ENCODE data around the gene TEX26. TPM values are rescaled to one million over a fixed set of nuclear protein-coding genes. Genes with fewer than 3 reads are reported as not detected.

The TEX26 gene
- total RNA-seq, 3 donors from 2014 or later (not counting 1 experiment from before 2014, with no cell fraction given): not detected

DNA sequence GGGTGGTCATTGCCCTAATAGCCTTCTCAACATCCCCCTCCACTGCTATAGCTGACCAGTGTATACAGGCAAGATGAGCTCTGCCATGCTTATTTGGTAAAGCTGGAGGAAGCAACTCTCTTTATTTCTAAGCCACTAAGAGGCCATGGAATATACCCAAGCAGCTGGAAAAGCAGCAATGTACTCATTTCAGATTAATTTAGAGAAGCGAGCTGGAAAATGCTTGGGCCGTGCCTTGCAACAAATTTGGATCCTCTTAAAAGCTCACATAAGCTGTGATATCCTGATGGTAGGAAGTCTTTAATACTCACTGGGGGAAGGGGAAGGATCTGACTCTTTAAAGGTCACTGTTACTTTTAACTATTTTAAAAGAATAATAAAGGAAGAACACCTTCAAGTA, 77.8 kb downstream of the TEX26 start:
- no peak for TF ChIP-seq CTCF (IDR thresholded peaks at IDR 0.05)
- DNase-seq: no peak
- no peak overlapping the region for H3K27ac ChIP-seq (ENCODE audit: low read length)
- Mint-ChIP-seq H3K27ac (no peak overlapping the region), H3K4me3 (no peak overlapping the region), H3K9me3 (no peaks in the 10 kb centered on the region), H3K27me3 (ENCODE audit: low read depth in 2 of 2) (peaks cover 27 to 46% of the 10 kb centered on the region in 2 donors), H3K36me3 (no peaks in the 10 kb centered on the region), H3K4me1 (no peaks in the 10 kb centered on the region)
- 89% methylated on average over 2 of the region's 2 CpGs for WGBS (ENCODE audit: insufficient coverage)
- no peaks in the 10 kb centered on the region for H3K9me3 ChIP-seq (ENCODE audit: control insufficient read depth, insufficient read depth, low read length)
- no peaks in the 10 kb centered on the region for H3K36me3 ChIP-seq (ENCODE audit: control insufficient read depth, insufficient read depth, low read length)
- intact Hi-C loops (cut with micrococcal nuclease): no loop called here
- H3K4me3 ChIP-seq (ENCODE audit: low read length): no peak overlapping the region
- no peaks in the 10 kb centered on the region for H3K4me1 ChIP-seq (ENCODE audit: control insufficient read depth, insufficient read depth, low read length)
- no peak for ATAC-seq
- H3K27me3 ChIP-seq (ENCODE audit: control insufficient read depth, insufficient read depth, low read length): no peaks in the 10 kb centered on the region

- no peak for ATAC-seq
- WGBS (ENCODE audit: insufficient coverage): 63% methylated on average over 4 of the region's 5 CpGs
- Histone ChIP-seq H3K9me3 (ENCODE audit: control insufficient read depth, insufficient read depth, low read length) (no peaks in the 10 kb centered on the region), H3K27ac (ENCODE audit: low read length) (no peak overlapping the region), H3K27me3 (ENCODE audit: control insufficient read depth, insufficient read depth, low read length) (no peaks in the 10 kb centered on the region), H3K4me1 (ENCODE audit: control insufficient read depth, insufficient read depth, low read length) (no peaks in the 10 kb centered on the region), H3K4me3 (ENCODE audit: low read length) (no peak overlapping the region), H3K36me3 (ENCODE audit: control insufficient read depth, insufficient read depth, low read length) (no peaks in the 10 kb centered on the region)
- H3K9me3 Mint-ChIP-seq: no peaks in the 10 kb centered on the region
- H3K27me3 Mint-ChIP-seq (ENCODE audit: low read depth in 2 of 2): peaks cover 20 to 36% of the 10 kb centered on the region in 2 donors
- TF ChIP-seq CTCF (IDR thresholded peaks at IDR 0.05): no peak
- H3K4me3 Mint-ChIP-seq: no peak overlapping the region
- no peak for DNase-seq
- intact Hi-C loops (cut with micrococcal nuclease): no loop called here
- H3K4me1 Mint-ChIP-seq: no peaks in the 10 kb centered on the region
- no peaks in the 10 kb centered on the region for H3K36me3 Mint-ChIP-seq
- no peak overlapping the region for H3K27ac Mint-ChIP-seq
Observed at GRCh38 chr13:31011193-31011860, 78.9 kb downstream of the TEX26 start.

DNA sequence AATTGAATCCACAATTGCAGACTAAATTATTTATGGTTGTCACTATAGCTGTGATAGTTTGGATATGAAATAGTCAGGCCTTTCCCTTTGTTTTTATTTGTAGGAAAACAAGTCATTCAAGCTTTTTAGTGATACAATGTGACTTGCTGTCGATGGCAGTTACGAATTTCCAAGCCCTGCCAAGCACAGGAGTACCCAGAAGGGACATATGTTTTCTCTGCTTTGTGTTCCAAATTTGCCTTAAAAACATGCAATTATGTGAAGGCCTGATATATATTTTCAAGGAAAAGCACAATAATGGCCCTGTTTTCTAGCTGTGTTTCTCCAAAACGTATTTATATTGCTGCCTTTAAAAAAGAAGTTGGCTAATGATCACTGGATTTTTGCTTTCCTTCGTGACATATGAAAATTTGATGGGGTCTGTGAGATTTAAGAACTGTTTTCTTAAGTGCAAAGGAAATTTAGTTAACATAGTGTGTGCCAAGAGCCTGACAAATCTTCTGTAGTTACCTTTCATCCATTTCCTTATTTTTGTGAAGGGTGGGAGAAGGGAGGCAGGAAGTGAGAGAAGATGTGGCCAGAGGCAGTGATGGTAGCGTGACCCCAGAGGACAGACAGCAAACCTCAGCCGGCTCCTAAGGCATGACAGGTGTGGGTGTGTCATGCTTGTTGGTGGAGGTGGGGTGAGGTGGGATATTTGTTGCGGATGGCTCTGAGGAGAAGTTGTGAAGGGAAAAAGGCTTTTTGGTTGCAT, 79.6 kb downstream of the TEX26 start:
- H3K27me3 ChIP-seq (ENCODE audit: control insufficient read depth, insufficient read depth, low read length): no peaks in the 10 kb centered on the region
- ATAC-seq: no peak

More for the DNA sequence above, 79.6 kb downstream of the TEX26 start:
- no peak overlapping the region for H3K4me3 ChIP-seq (ENCODE audit: low read length)
- Mint-ChIP-seq H3K4me1 (no peaks in the 10 kb centered on the region), H3K27me3 (ENCODE audit: low read depth in 2 of 2) (peaks cover 22 to 40% of the 10 kb centered on the region in 2 donors), H3K4me3 (no peak overlapping the region), H3K36me3 (no peaks in the 10 kb centered on the region), H3K9me3 (no peaks in the 10 kb centered on the region), H3K27ac (no peak overlapping the region)
- intact Hi-C loops (cut with micrococcal nuclease): no loop called here
- H3K9me3 ChIP-seq (ENCODE audit: control insufficient read depth, insufficient read depth, low read length): no peaks in the 10 kb centered on the region
- DNase-seq: no peak
- TF ChIP-seq CTCF (IDR thresholded peaks at IDR 0.05): no peak
- H3K27ac ChIP-seq (ENCODE audit: low read length): no peak overlapping the region
- H3K4me1 ChIP-seq (ENCODE audit: control insufficient read depth, insufficient read depth, low read length): no peaks in the 10 kb centered on the region
- H3K36me3 ChIP-seq (ENCODE audit: control insufficient read depth, insufficient read depth, low read length): no peaks in the 10 kb centered on the region
- 53% methylated on average over 6 of the region's 7 CpGs for WGBS (ENCODE audit: insufficient coverage)
